Fibroblast of mammary gland (primary cell): Measurements from ENCODE around the gene LAMB2.

Experiments used
- DNase-seq: peaks from one replicate; pipeline ENCODE4 v3.0.0-alpha.2; 2010; ENCODE audit warnings: low read depth
- H3K4me3 ChIP-seq: 2 replicates; pipeline ENCODE4 v1.5.1; 2011; ENCODE audit warnings: low read depth, mild to moderate bottlenecking, low read length, moderate library complexity; ENCODE audit not compliant: control insufficient read depth
- TF ChIP-seq, protein P1 (sequence below): conservative IDR thresholded peaks from 2 replicates; pipeline ENCODE4 v1.5.1; 2011; ENCODE audit warnings: low read depth, low read length, inconsistent platforms; ENCODE audit not compliant: control insufficient read depth, insufficient read depth

LAMB2 gene

DNA sequence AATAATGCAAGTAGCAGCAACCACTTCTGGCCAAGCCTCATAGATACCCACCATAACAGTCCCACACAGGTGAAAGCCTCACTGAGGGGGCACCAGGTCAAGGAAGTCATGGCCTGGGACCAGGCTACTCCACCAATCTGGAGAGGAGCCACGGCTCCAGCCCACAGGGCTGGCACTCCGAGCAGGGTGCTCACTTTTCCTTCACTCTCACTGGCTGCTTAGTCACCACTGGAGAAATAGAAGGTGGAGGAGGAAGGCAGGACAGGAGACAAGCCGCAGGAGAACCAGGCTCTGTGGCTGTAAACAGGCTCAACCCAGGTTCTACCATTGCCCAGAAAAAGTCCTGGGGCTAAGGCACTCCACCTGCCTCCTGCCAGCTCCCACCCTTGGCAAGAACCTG, 13.4 kb downstream of the LAMB2 start:
- TF ChIP-seq, protein P1, sequence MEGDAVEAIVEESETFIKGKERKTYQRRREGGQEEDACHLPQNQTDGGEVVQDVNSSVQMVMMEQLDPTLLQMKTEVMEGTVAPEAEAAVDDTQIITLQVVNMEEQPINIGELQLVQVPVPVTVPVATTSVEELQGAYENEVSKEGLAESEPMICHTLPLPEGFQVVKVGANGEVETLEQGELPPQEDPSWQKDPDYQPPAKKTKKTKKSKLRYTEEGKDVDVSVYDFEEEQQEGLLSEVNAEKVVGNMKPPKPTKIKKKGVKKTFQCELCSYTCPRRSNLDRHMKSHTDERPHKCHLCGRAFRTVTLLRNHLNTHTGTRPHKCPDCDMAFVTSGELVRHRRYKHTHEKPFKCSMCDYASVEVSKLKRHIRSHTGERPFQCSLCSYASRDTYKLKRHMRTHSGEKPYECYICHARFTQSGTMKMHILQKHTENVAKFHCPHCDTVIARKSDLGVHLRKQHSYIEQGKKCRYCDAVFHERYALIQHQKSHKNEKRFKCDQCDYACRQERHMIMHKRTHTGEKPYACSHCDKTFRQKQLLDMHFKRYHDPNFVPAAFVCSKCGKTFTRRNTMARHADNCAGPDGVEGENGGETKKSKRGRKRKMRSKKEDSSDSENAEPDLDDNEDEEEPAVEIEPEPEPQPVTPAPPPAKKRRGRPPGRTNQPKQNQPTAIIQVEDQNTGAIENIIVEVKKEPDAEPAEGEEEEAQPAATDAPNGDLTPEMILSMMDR: no peak
- peak overlapping the region; percentile 85 for H3K4me3 ChIP-seq
- peak; percentile 45 for DNase-seq

DNA sequence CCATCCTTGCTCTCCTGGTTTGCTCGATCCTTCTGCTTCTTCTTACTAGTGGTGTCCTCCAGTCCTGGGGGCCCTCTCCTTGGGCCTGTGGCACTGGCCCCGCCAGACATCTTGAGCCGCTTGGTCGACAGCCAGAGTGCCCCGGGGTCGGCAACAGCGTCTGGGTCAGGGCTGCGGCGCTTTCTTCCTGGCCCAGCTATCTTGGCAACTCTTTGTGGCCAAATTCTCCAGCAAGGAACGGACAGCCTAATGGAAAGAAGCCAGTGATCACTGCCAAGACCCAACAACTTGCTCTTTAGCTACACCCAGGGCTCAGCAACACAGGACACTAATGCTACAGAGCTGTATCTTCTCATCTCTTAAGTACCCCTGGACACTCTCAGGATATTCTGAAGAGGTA, 13.8 kb downstream of the LAMB2 start:
- TF ChIP-seq, protein P1: no peak
- peak; percentile 26 for DNase-seq
- H3K4me3 ChIP-seq: no peak overlapping the region

DNA sequence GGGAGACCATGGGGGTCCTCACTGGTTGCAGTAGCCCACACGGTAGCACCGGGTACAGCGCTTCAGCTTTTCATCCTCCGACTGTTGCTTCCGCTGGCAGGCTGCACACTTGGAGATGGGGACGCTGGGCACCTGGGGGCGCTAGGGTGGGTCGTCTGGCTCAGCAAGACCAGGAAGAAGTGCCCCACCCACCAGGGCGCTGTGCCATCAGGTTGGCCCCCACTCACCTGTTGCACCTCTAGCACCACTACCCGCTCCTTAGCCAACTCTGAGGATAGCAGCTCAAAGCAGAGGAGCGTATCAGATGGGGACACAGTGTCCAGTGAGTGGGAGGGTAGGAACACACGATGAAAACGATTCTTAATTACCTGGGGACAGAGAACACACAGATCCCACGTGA, 20.6 kb downstream of the LAMB2 start:
- DNase-seq: no peak
- TF ChIP-seq, protein P1: no peak
- H3K4me3 ChIP-seq: no peak overlapping the region

DNA sequence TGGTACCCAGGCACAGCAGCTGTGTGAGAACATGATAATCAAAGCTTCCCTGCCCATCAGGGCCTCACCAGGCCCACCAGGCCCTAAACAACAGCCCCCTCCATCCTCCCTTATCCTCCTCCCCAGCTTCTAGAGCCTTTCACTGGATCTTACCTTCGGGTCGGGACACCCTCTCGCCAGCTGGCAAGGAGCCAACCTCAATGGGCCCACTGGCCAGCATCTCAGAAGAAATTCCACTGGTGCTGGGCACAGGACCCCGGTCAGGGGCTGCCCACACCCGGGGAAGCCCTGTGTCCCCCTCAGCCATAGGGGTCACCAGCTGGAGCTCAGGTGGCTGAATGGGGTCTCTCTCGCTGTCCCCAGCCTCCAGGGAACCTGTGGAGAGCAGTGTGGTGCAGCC, 21.5 kb downstream of the LAMB2 start:
- H3K4me3 ChIP-seq: no peak overlapping the region
- TF ChIP-seq, protein P1: no peak

DNA sequence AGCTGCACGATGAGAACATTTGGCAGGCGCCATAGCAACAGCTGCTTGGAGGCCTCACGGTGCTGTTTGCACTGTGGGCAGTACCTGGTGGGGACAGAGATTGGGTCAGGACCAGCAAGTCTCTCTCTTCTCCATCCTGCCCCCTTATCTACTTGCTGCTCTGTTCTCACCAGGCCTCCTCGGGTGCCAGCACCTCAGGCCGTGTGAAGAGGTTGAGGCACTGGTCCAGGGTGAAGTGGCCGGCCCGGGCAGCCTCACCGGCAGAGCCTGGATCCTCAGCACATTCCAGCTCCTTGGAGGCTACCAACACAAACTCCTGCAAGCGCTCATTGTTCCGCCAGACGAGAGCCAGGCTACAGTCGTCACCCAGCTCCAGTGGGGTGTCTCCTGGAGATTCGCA, 22.1 kb downstream of the LAMB2 start:
- TF ChIP-seq, protein P1: no peak
- H3K4me3 ChIP-seq: no peak overlapping the region
- DNase-seq: no peak

More for the DNA sequence above, 21.5 kb downstream of the LAMB2 start:
- no peak for DNase-seq

DNA sequence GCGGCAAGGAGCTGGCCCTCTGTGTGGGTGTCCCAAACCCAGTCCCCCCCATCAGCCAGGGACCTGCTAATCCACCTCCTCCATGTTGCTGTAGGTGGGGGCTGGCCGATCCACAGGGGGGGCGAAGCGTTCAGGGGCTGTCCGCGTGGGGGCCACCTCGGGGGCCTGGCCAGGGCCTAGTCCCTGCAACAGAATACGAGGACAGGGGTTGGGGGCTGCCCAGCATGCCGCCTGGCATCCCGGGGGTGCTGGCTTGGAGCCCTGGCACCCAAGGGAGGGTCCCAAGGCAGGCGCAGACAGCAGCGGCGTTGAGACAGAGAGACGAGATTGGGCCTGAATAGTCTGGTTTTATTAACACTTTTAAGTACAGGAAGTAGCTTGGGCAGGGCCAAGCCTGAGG, 24.5 kb downstream of the LAMB2 start:
- TF ChIP-seq, protein P1: no peak
- DNase-seq: no peak
- H3K4me3 ChIP-seq: no peak overlapping the region

DNA sequence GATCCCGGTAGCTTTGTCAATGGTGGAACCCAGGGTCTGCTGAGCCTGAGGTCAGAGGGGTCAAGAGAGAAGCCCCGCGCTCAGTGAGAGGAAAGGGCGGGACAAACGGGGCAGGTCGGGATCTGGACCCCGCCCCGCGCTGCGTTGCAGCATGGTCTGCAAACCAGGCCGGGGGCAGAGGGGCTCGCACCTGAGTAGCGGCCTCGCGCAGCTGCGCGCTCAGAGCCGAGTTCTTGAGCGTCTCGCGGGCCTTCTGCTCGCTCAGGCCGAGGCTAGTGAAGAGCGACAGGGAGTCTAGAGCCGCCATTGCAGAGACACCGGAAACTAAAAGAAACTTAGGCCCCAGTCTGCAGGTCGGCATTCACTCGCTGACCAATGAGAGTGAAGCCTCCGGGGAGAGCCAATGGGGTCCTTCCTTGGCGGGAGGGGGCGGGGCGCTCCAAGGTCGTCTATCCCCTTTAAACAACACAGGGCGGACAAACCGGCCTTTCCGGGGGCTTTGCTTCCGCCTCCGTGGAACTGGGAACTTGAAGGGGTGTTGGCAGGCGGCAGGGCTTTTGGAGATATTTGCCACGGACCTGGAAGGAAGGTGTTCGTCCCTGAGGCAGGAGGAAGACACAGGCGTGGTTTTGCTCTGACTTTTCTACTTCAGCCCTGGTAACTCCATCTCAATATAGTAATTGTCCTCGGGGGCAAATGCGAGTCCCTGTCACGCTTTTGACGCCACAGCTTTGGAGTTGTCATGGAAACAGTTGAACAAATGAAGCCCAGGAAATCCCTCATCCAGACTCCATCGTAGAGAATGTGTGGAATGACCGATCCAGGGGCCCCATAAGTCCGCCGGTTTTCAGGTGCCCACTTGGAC, 28.2 kb downstream of the LAMB2 start, which contains the start of gene QARS1:
QARS1 (minus strand) TSS at position 331 of the 865 bp plus-strand sequence; CDS start at position 307, 24 bp downstream.
- peak within 1 kb of the TSS; percentile 91 for H3K4me3 ChIP-seq
- DNase-seq: peak; percentile 88
- TF ChIP-seq, protein P1: no peak
